Activated CD8-positive, alpha-beta T cell treated with anti-CD3 and anti-CD28 coated beads, Interleukin-2, amount 10 ng/mL, durations not matched to agents 7 days and 5 days (primary cell): ENCODE results near the gene IFT20. TPM values are rescaled to one million over a fixed set of nuclear protein-coding genes. Genes with fewer than 3 reads are reported as not detected.
A peak's percentile ranks its signal among the peaks of the same experiment; 100 is the strongest.

Experiments
- ATAC-seq: fragments of 150-1000 bp; cut with Tn5 transposase; one replicate; pipeline ENCODE4 v1.10.0; 2021; ENCODE audit warnings: moderate library complexity
- CTCF ChIA-PET: fragments of 350-600 bp; sonication (Branson Sonifier 250); formaldehyde crosslinking; loops from one replicate; lab custom pipeline; 2021; ENCODE audit warnings: antibody characterized with exemption; lab: Charles Lee
- POLR2A ChIA-PET: fragments of 350-600 bp; sonication (Branson Sonifier 250); formaldehyde crosslinking; loops from one replicate; lab custom pipeline; 2021; ENCODE audit warnings: antibody characterized with exemption; lab: Charles Lee
- DNase-seq: peaks from one replicate; pipeline ENCODE4 v3.0.0-alpha.2; 2020
- H3K27ac Mint-ChIP-seq: one replicate; pipeline ENCODE4 v1.8.0; 2021; ENCODE audit warnings: mild to moderate bottlenecking, mixed read lengths
- H3K27me3 Mint-ChIP-seq: one replicate; pipeline ENCODE4 v1.8.0; 2021; ENCODE audit warnings: low read depth, mixed read lengths
- H3K36me3 Mint-ChIP-seq: one replicate; pipeline ENCODE4 v1.8.0; 2021; ENCODE audit warnings: low read depth, mixed read lengths
- H3K4me1 Mint-ChIP-seq: one replicate; pipeline ENCODE4 v1.8.0; 2021; ENCODE audit warnings: low read depth, mixed read lengths
- H3K4me3 Mint-ChIP-seq: one replicate; pipeline ENCODE4 v1.8.0; 2021; ENCODE audit warnings: mild to moderate bottlenecking, mixed read lengths
- H3K9me3 Mint-ChIP-seq: one replicate; pipeline ENCODE4 v1.8.0; 2022; ENCODE audit warnings: mixed read lengths; ENCODE audit not compliant: insufficient read depth
- total RNA-seq, 2 experiments: library from RNA; stranded (reverse); gene quantifications; one replicate each; pipeline ENCODE4 v1.2.3, GENCODE V29; 2021

Gene IFT20
- total RNA-seq, 2 experiments from 2014 or later: 20.7 to 22.7 TPM

DNA sequence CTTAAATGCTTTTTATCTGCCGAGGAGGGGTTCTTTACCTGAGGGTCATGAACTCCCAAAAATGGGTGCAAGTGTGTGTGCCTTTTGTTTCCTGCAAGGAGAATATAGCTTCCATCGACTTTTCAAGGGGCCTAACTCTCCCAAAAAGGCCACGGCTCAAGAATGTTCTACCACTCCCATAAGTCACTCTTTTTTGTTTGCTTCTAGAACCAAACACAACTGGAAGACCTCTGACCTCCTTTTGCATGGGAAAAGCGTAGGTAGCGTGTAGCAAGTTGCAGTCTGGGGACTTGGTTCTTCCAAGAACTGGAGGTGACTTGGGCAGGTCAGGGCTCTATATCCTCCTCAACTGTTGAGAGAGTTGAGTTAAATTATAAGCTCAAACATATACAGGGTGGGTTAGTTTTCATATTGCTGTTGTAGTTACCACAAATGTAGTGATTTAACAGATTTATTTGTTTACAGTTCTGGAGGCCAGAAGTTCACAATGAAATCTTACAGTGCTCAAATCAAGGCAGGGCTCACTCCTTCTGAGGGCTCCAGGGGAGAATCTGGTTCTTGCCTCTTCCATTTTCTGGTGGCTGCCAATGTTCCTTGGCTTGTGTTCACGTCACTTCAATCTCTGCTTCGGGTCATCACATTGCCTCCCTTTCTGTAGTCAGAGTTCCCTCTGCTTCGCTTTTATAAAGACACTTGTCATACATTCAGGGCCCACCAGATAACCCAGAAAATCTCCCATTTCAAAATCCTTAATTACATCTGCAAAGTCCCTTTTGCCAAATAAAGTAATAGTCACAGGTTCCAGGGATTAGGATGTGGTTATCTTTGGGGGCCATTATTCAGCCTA lies 14.8 kb downstream of the IFT20 start:
- POLR2A ChIA-PET: interaction anchor here (0.8 to 2.6 kb wide), 3 partner anchors 15 to 428 kb away, joined by 3 to 16 read pairs (median 3); partner anchors contain the start of genes IFT20, LYRM9, POLDIP2 and TNFAIP1
- no peaks in the 10 kb centered on the region for H3K27me3 Mint-ChIP-seq
- peaks cover 43% of the 10 kb centered on the region for H3K4me1 Mint-ChIP-seq
- peaks cover 6% of the 10 kb centered on the region for H3K36me3 Mint-ChIP-seq
- no peak for DNase-seq
- no peaks in the 10 kb centered on the region for H3K9me3 Mint-ChIP-seq
- peak overlapping the region; percentile 87 for H3K27ac Mint-ChIP-seq
- CTCF ChIA-PET: interaction anchor here (0.7 to 1.7 kb wide), 5 partner anchors 8 to 427 kb away, joined by 3 to 8 read pairs (median 3); partner anchors contain the start of genes IFT20, LYRM9 and TNFAIP1
- peak overlapping the region; percentile 93 for H3K4me3 Mint-ChIP-seq
- ATAC-seq: no peak

DNA sequence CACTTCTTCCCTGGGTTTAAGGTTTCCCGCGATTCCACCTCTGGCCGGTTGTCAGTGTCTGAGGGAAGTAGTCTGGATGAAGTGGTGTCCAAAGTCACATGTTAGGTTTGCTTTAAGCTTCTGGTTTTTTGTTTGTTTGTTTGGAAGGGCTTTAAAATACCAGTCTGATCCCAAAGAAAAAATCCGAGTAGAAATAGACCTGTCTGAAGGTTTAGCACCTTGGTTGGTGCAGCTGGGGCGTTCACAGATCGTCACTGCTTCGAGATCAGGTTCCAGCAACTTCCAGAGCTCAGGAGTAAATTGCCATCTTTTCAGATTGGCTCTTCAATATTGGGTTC lies 15.7 kb downstream of the IFT20 start:
- ATAC-seq (no peak), DNase-seq (no peak)
- no peaks in the 10 kb centered on the region for H3K9me3 Mint-ChIP-seq
- peaks cover 43% of the 10 kb centered on the region for H3K4me1 Mint-ChIP-seq
- peak overlapping the region; percentile 93 for H3K4me3 Mint-ChIP-seq
- H3K36me3 Mint-ChIP-seq: peaks cover 6% of the 10 kb centered on the region
- ChIA-PET CTCF (interaction anchor here (0.7 to 1.7 kb wide), 7 partner anchors 9 to 426 kb away, joined by 3 to 8 read pairs (median 3); partner anchors contain the start of genes IFT20, LYRM9 and TNFAIP1), POLR2A (interaction anchor here (0.8 to 2.6 kb wide), 2 partner anchors 16 to 427 kb away, joined by 3 to 16 read pairs; partner anchors contain the start of genes IFT20, LYRM9 and TNFAIP1)
- no peaks in the 10 kb centered on the region for H3K27me3 Mint-ChIP-seq
- peak overlapping the region; percentile 87 for H3K27ac Mint-ChIP-seq

- H3K4me3 Mint-ChIP-seq: peak within 1 kb of the TSS; percentile 93
- H3K9me3 Mint-ChIP-seq: no peaks in the 10 kb centered on the region
- peaks cover 43% of the 10 kb centered on the region for H3K4me1 Mint-ChIP-seq
- H3K27me3 Mint-ChIP-seq: no peaks in the 10 kb centered on the region
- ATAC-seq: peak; percentile 100
- ChIA-PET CTCF (interaction anchor here (0.7 to 1.7 kb wide), 6 partner anchors 8 to 426 kb away, joined by 3 to 10 read pairs (median 5); partner anchors contain the start of genes IFT20, LYRM9 and TNFAIP1), POLR2A (interaction anchor here (0.7 to 2.6 kb wide), 3 partner anchors 10 to 426 kb away, joined by 3 to 16 read pairs (median 3); partner anchors contain the start of genes IFT20, LYRM9 and TNFAIP1)
- peak within 1 kb of the TSS; percentile 87 for H3K27ac Mint-ChIP-seq
- DNase-seq: peak; percentile 98
- H3K36me3 Mint-ChIP-seq: peaks cover 6% of the 10 kb centered on the region
These were observed 16.3 kb downstream of the IFT20 start, which contains the start of gene TMEM97 for GRCh38 chr17:28318759-28319597. Gene TMEM97 (plus strand): TSS chr17:28319200. CDS start chr17:28319240, 40 bp downstream.

DNA sequence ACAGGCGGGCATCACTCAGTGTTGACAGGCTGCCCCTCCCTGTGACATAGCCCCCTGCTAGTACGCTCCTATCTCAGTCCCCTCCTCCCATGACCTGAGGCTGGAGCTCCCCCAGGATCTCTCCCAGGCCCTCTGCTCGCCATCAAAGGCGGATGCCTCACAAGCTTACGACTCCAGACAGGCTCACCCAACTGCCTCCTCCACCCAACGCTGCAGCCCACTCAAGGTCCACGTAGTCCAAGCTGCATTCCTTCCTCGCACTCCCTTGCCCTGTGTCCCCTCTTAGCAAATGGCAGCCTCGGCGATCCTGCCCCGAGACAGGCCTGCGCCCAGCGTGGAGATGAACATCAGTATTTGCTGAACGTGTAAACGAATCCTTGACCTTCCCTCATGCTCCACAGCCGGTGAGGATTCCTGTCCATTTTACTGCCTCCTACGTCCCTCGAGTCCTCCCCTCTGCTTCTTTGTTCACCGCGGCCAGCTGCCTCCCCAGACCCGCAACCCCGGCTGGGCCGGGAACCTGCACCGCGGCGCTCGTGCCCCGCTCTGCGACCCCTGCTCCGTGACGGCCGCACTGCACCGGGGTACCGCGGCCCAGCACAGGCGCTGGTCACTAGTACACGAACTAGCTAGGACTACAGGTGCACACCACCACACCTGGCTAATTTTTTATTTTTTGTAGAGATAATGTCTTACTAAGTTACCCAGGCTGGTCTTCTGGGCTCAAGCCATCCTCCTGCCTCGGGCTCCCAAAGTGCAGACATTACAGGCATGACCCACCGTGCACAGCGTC lies 17.1 kb downstream of the IFT20 start:
- POLR2A ChIA-PET: interaction anchor here (0.5 to 2.6 kb wide), 4 partner anchors 11 to 42 kb away, joined by 3 to 16 read pairs (median 4); partner anchors contain the start of genes IFT20 and TNFAIP1
- CTCF ChIA-PET: interaction anchor here (1.0 to 1.4 kb wide), 2 partner anchors 9 to 16 kb away, joined by 3 to 10 read pairs; partner anchors contain the start of genes IFT20 and TNFAIP1
- Mint-ChIP-seq H3K4me3 (peak overlapping the region; percentile 93), H3K27me3 (peaks cover 5% of the 10 kb centered on the region), H3K36me3 (peaks cover 6% of the 10 kb centered on the region), H3K9me3 (no peaks in the 10 kb centered on the region), H3K4me1 (peaks cover 43% of the 10 kb centered on the region), H3K27ac (peak overlapping the region; percentile 87)
- ATAC-seq (peak; percentile 5), DNase-seq (no peak)

DNA sequence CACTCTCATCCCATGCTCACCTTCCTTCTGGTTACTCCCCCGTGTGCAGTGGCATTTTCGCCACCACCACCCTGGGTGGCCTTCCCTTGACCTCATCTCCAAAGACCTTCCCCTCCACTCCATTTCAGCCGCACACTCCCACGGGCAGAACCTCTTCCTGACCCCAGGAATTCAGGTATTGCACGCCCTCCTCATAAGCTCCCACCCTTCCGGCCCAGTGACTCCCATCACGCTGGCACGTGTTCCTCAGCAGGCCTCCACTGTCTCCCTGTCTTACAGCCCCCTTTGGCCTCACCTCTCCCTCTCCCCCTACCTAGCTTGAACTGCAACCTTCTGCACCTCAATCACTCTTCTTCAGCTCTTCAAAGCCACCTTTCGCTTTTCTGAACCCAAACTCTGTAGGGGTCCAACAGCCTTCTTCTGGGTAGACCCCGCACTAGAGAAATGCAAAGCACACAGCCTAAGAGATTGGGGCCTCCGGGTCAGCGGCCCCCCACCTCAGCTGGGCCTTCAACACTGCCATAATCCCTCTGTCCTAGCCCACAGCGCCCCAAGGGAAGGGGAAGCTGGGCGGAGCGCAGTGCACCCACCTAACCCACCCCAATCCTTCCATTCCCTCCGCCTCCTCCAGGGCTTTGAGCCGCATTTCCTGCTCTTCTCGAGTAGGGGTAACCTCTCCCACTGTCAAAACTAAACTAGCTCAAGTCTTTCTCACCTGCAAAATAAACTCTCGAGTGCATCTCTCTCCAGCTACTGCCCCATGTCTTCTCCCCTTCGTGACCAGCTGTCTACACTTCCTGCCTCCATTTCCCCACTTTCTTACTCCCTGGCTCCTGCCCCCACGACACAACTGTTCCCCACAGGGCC lies 17.9 kb downstream of the IFT20 start:
- H3K27ac Mint-ChIP-seq: peak overlapping the region; percentile 87
- H3K4me1 Mint-ChIP-seq: peaks cover 39% of the 10 kb centered on the region
- H3K27me3 Mint-ChIP-seq: peaks cover 10% of the 10 kb centered on the region
- ChIA-PET POLR2A (interaction anchor here (1.2 kb wide), 1 partner anchor 14 kb away, joined by 4 read pairs; no protein-coding TSS in a partner anchor), CTCF (interaction anchor here (1.0 to 1.4 kb wide), 2 partner anchors 8 to 17 kb away, joined by 3 to 10 read pairs; partner anchors contain the start of genes IFT20 and TNFAIP1)
- peaks cover 6% of the 10 kb centered on the region for H3K36me3 Mint-ChIP-seq
- H3K9me3 Mint-ChIP-seq: no peaks in the 10 kb centered on the region
- no peak for ATAC-seq
- DNase-seq: no peak
- peak overlapping the region; percentile 93 for H3K4me3 Mint-ChIP-seq

DNA sequence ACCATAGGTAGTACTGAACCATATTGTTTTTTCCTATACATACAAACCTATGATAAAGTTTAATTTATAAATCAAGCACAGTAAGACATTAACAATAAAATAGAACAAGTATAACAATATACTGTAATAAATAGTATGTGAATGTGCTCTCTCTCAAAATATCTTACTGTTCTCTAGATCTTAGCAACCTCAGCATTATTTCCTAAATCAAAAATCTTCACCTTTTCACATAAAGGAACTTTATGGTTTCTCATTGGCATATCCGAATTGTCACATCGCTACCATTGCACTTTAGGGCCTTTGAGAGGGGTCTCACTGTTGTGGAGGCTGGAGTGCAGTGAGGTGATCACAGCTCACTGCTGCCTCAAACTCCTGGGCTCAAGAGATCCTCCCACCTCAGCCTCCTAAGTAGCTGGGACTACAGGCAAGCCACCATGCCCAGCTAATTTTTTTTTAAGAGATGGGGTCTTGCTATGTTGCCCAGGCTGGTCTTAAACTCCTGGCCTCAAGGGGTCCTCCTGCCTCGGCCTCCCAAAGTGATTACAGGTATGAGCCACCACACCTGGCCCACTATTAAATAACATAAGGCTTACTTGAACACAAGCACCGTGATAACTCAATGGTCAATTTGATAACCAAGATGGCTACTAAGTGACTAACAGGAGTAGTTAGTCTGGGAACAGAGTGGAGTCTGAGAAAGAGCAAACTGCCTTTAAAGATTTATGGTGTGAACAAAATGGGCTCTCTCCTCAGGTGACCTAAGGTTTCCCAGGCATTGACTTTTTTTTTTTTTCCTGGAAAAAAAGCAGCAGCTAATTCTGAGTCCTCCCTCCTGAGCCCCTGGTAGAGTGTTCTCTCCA lies 19.2 kb downstream of the IFT20 start:
- no peak overlapping the region for H3K4me3 Mint-ChIP-seq
- DNase-seq: no peak
- H3K36me3 Mint-ChIP-seq: peaks cover 4% of the 10 kb centered on the region
- H3K27me3 Mint-ChIP-seq: peaks cover 10% of the 10 kb centered on the region
- CTCF ChIA-PET: no interaction called here
- H3K27ac Mint-ChIP-seq: no peak overlapping the region
- POLR2A ChIA-PET: no interaction called here
- no peak for ATAC-seq
- no peaks in the 10 kb centered on the region for H3K9me3 Mint-ChIP-seq
- H3K4me1 Mint-ChIP-seq: peaks cover 29% of the 10 kb centered on the region

DNA sequence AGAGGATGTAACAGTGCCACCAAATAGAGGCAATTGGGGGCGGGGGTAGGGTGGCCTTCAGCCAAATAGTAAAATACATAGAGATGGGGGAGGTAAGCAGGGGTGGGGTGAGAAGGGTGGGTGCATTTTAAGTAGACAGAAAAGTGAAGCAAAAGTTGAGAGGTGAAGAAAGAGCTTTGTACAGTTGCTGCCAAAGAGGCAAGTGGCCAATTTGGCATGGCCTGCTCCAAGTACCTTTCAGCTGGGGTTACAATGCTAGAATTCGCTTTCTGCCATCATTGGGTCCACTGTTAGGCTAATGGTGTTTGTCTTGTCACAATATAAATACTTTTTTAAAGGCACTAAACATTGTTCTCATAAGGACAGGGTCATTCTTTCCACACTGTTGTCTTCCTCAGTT lies 21.4 kb downstream of the IFT20 start:
- Mint-ChIP-seq H3K27ac (no peak overlapping the region), H3K4me1 (peaks cover 16% of the 10 kb centered on the region), H3K36me3 (no peaks in the 10 kb centered on the region), H3K27me3 (peaks cover 10% of the 10 kb centered on the region), H3K4me3 (no peak overlapping the region), H3K9me3 (no peaks in the 10 kb centered on the region)
- ChIA-PET CTCF (no interaction called here), POLR2A (interaction anchor here (0.6 kb wide), 1 partner anchor 22 kb away, joined by 4 read pairs; the partner anchor contains the start of gene TNFAIP1)
- no peak for DNase-seq
- no peak for ATAC-seq

- Mint-ChIP-seq H3K4me1 (no peaks in the 10 kb centered on the region), H3K27ac (no peak overlapping the region), H3K27me3 (peaks cover 16% of the 10 kb centered on the region), H3K36me3 (no peaks in the 10 kb centered on the region), H3K4me3 (no peak overlapping the region), H3K9me3 (no peaks in the 10 kb centered on the region)
- POLR2A ChIA-PET: no interaction called here
- ATAC-seq (no peak), DNase-seq (no peak)
- CTCF ChIA-PET: no interaction called here
These were observed 28.3 kb downstream of the IFT20 start for GRCh38 chr17:28306954-28307401.

DNA sequence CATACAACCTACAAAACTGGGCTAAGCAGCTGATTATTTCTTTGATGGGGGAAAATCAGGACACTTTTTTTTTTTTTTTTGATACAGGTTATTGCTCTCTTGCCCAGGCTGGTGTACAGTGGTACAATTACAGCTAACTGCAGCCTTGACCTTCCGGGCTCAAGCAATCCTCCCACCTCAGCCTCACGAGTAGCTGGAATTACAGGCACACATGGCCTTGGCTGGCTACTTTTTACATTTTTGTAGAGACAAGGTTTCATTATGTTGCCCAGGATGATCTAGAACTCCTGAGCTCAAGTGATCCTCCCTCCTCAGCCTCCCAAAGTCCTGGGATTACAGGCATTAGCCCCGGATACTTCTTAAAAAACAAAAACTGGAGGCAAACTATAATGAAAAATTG lies 36.8 kb downstream of the IFT20 start:
- ChIA-PET POLR2A (no interaction called here), CTCF (interaction anchor here (0.8 to 1.3 kb wide), 2 partner anchors 47 to 119 kb away, joined by 3 to 4 read pairs; no protein-coding TSS in a partner anchor)
- no peak for ATAC-seq
- peaks cover 10% of the 10 kb centered on the region for H3K27me3 Mint-ChIP-seq
- no peak overlapping the region for H3K4me3 Mint-ChIP-seq
- H3K36me3 Mint-ChIP-seq: no peaks in the 10 kb centered on the region
- no peaks in the 10 kb centered on the region for H3K4me1 Mint-ChIP-seq
- DNase-seq: no peak
- H3K27ac Mint-ChIP-seq: no peak overlapping the region
- no peaks in the 10 kb centered on the region for H3K9me3 Mint-ChIP-seq
